Esophagus mucosa (tissue), 1 donor: ENCODE measurements around the gene EPX. TPM values are rescaled to one million over a fixed set of nuclear protein-coding genes. Genes with fewer than 3 reads are reported as not detected.
A peak's percentile ranks its signal among the peaks of the same experiment; 100 is the strongest.
"Not testable (repeated sequence)": the region's sequence is repeated elsewhere in the genome, so short reads cannot be mapped to it uniquely, and the experiment has no call there.

Experiments used
- ATAC-seq: fragments of 200-7000 bp; cut with Tn5 transposase; one replicate; pipeline ENCODE4 v1.9.1; 2020
- total RNA-seq: library from RNA; stranded (reverse); gene quantifications from one replicate; pipeline ENCODE4 v1.2.4, GENCODE V29; 2023
- donor health status: DM: yes; HTN: yes; CAD: no.

The EPX gene
- not detected for total RNA-seq

GRCh38 chr17:58192612-58193011 is at the start of gene EPX:
Gene EPX, plus strand, starts transcription at chr17:58192726. Its CDS starts 121 bp downstream, at chr17:58192847.
- ATAC-seq, result no peak

GRCh38 chr17:58143335-58143734 is 49.2 kb upstream of the EPX start:
- ATAC-seq, result not testable (repeated sequence)

- no peak for ATAC-seq
Measured at GRCh38 chr17:58144801-58145200, 47.7 kb upstream of the EPX start.

DNA sequence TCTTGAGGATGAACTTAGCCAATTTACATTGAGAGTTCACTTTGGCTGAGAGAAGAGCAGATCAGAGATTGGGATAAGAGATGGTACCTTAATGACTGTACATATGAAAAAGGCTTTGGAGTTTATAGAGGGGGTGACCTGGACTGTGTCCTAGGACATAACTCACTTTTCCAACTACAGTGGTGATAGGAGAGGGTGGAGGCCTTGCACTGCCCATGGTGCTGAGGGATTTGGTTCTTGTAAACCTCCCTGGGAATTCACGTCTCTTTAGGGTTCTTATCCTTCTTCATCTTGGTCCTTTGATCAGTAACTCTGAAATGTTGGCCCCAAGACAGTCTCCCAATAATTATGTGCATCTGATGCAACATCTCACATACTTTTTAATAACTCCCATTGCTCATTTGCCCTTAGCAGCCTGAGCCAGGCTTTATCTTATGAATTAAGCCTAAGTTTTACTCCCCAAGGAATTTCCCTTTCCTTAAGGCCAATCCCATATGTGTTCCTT is 44.5 kb upstream of the EPX start, which contains the start of gene OR4D1:
OR4D1 (plus strand) TSS at position 455 of the 505 bp plus-strand sequence. CDS start 6,770 bp downstream, outside the sequence.
- no peak for ATAC-seq

DNA sequence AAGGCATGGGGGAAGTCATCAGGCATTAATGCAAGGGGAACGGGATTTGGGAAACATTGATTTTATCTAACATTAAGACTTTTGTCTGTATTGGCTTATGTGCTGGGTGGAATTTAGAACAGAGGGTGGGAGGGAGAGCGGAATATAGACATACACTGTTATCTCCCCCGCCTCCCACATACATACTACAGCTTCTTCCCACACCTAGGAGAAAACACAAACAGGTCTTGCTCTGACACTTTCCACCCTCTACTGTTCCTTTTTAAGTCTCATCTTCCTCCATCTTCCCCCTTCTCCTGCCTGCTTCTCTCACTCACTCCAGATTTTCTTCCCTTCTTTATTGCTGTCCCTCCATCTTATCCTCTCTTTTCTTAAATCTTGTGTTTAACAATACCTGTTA is 43.9 kb upstream of the EPX start:
- no peak for ATAC-seq

GRCh38 chr17:58150394-58150793 is 42.1 kb upstream of the EPX start:
- no peak for ATAC-seq

DNA sequence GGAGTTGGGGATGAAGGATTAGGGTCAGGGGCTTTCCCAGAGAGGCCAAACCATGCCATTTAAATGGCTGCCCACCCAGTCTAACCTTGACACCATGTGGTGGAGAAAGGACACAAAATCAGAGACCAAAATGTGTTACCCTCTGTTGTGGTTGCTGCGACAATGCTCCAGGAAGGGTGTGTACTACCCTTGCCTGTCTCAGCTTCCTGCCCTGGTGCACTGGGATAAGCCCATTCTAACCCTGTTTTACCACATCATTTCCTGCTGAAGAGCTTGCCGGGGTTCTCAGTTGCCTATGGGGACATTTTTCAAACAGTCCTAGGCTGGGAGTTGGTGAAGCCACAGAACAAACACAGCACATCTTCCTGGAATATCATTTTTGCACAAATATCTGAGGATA is 39.5 kb upstream of the EPX start:
- no peak for ATAC-seq

- ATAC-seq, result no peak
Measured at GRCh38 chr17:58153671-58154070, 38.9 kb upstream of the EPX start.

- peak; percentile 37 for ATAC-seq
Measured at GRCh38 chr17:58156839-58157803, 35.4 kb upstream of the EPX start.

DNA sequence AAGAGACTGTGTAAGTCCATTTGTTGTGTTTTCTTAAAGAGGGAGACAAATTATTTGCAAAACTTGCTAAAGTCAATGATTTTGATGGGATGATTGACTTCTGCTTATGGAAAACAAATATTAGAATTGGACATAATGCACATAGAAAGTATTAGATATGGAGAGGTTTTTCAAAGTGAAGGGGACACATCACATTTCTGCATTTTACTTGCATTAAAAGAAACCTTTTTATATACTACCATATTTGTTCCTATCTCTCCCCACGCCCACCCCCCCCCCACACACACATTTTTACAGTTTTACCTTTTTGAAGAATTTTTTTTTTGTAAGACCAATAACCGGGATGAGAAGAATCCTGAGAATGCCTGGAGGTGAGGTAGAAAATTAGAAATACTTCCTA is 34.3 kb upstream of the EPX start:
- no peak for ATAC-seq

GRCh38 chr17:58161566-58161965 is 31.0 kb upstream of the EPX start:
- no peak for ATAC-seq

DNA sequence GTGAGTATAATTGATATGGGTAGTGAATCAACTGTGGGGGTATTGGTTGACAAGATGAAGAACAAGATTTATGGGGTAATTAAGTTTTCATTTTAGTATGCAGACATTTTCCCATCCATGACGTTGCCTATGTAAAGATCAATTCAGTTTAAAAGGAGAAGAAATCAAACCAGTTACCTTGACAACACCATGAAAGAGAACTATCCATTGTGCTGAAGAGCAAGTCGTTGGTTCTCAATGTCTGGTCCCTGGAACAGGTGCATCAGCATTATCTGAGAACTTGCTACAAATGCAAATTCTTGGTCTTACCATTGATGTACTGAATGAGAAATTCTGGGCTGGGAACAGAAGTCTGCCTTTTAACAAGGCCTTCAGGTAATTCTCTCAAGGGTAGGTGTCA is 26.5 kb upstream of the EPX start:
- ATAC-seq, result no peak

DNA sequence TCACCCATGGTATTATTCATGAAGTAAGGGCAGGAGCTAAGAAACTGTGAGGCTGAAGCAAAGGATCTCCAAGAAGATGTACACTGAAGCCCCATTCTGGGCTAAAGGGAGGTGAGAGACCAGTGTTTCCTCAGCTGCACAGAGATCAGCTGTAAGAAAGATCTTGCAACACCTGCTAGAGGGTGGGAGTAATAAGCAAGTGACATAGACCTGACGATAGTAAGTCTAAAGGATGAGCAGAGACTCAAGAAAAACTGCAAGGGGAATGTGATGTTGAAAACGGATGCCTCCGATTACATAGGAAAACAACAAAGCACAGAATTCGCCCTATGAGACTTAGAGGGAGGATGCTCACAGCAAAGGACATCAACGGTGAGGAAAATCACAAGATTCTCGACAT is 25.8 kb upstream of the EPX start, which contains the start of gene OR4D2:
OR4D2 (plus strand) TSS at position 301 of the 400 bp plus-strand sequence. CDS start 2,674 bp downstream, outside the sequence.
- ATAC-seq, result no peak

GRCh38 chr17:58170622-58171021 is 21.9 kb upstream of the EPX start:
- ATAC-seq, result no peak

- ATAC-seq, result no peak
Measured at GRCh38 chr17:58172369-58173071, 20.0 kb upstream of the EPX start.

DNA sequence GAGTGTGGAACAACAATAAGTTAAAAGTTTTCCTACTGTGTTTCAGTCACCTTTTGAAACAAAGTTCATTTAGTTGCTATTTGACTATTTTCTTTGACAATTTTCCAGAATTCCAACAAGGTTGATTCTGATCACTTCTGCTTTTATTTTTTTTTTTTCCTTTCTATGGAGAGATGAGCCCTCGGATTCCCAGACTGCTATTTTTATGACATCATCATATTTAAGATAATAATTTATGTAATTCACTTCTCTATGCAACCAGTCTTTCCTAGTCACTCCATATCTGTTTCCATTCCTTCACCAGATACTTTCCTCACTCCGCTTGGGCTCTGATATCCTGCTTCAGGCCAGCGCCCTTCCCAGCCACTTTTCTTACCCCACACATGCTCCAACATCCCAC is 17.7 kb upstream of the EPX start:
- no peak for ATAC-seq

GRCh38 chr17:58176200-58176599 is 16.3 kb upstream of the EPX start:
- no peak for ATAC-seq

DNA sequence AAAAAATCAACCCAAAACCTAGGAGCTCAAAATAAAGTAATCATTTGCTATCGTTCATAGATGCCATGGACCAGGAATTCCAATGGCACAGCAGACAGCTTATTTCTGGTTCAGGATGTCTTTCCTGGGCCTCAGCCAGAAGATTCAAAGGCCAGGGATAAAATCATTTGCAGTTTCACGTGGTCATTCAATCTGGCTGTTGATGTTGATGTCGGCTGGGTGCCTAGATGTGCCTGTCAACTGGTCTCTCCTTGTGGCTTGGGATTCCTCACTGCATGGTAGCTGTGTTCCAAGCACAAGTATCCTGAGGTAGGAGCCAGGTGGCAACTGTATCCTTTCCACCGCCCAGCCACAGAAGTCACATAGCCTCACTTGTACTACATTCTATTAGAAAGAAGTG is 10.7 kb upstream of the EPX start:
- no peak for ATAC-seq

GRCh38 chr17:58183514-58183913 is 9.0 kb upstream of the EPX start:
- ATAC-seq, result no peak

GRCh38 chr17:58184308-58184985 is 8.1 kb upstream of the EPX start:
- peak; percentile 81 for ATAC-seq

DNA sequence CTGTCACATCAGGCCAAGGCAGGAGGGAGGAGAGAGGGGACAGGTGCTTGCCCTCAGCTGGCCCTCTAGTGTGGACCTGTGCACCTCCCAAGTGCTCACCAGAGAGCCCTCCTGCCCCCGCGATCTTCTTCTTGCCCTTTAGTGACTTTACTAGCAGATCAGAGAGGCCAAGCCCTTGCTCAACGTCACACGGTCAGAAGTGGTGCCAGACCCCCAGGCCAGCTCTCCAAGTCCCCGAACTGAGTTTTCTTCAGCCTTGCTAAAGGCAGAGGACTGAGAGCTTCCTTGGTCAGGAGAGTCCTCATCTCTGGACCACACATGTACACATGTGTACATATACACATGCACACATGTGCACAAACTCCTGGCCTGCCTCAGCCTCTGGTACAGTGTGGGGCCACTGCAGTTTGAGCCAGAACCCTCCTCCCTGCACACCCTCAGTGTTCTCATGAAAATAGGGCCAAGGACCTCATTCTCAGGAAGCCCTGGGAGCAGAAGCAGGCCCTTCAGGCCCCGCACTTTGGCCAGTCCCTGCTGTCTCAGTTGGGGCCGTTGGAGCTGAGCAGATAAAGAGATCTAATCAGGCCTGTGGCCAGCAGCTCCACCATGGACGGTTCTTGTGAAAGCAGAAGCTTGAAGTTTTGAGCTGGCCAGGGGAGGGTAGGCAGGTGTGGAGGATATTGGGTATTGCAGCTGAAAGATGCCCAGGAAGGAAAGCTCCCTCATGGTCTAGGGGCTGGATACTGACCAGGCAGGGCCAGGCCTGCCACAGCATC is 7.4 kb upstream of the EPX start:
- ATAC-seq, result no peak

DNA sequence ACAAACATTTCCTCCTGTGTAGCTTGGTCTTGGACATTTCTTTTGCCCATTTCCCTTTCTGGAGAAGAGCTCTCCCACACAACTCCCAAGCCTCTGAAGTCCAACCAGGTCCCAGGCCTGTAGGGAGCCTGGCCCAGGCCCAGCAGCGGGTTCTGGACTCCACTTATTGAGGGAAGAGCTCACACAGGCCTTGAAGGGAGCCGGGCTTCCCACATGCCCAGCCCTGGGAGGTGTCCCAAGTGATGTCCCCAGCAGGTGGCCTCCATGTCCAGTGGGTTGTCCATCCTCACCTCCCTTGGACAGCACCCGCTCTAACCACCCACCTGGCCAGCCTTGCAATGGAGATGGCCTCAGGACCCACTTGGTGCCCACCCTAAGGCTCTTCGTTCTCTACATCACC is 5.9 kb upstream of the EPX start:
- no peak for ATAC-seq
